ENCODE measurements around the gene TMEM259.

DNA sequence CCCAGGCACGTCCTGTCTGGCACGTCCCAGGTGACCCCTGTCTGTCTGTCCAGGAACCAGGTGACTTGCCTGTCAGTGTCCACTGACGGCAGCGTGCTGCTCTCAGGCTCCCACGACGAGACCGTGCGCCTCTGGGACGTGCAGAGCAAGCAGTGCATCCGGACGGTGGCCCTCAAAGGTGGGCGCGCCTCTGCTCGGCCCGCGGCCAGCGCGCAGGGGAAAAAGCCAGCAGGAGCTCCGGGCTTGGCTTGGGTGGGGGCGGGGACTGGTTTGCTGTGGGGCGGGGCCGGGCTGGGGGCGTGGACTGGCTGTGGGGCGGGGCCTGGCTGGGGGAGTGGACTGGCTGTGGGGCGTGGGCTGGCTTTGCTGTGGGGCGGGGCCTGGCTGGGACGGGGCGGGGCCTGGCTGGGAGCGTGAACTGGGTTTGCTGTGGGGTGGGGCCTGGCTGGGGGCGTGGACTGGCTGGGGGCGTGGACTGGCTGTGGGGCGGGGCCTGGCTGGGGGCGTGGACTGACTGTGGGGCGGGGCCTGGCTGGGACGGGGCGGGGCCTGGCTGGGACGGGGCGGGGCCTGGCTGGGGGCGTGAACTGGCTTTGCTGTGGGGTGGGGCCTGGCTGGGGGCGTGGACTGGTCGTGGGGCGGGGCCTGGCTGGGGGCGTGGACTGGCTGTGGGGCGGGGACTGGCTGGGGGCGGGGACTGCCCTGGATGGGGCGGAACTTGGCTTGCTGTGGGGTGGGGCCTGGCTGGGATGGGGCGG is 29.6 kb downstream of the TMEM259 start:
- TF ChIP-seq, protein P1, sequence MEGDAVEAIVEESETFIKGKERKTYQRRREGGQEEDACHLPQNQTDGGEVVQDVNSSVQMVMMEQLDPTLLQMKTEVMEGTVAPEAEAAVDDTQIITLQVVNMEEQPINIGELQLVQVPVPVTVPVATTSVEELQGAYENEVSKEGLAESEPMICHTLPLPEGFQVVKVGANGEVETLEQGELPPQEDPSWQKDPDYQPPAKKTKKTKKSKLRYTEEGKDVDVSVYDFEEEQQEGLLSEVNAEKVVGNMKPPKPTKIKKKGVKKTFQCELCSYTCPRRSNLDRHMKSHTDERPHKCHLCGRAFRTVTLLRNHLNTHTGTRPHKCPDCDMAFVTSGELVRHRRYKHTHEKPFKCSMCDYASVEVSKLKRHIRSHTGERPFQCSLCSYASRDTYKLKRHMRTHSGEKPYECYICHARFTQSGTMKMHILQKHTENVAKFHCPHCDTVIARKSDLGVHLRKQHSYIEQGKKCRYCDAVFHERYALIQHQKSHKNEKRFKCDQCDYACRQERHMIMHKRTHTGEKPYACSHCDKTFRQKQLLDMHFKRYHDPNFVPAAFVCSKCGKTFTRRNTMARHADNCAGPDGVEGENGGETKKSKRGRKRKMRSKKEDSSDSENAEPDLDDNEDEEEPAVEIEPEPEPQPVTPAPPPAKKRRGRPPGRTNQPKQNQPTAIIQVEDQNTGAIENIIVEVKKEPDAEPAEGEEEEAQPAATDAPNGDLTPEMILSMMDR (IDR thresholded peaks at IDR 0.05), result no peak
- TF ChIP-seq POLR2A (IDR thresholded peaks at IDR 0.05), result no peak
